ENCODE measurements around the gene KRT80.

DNA sequence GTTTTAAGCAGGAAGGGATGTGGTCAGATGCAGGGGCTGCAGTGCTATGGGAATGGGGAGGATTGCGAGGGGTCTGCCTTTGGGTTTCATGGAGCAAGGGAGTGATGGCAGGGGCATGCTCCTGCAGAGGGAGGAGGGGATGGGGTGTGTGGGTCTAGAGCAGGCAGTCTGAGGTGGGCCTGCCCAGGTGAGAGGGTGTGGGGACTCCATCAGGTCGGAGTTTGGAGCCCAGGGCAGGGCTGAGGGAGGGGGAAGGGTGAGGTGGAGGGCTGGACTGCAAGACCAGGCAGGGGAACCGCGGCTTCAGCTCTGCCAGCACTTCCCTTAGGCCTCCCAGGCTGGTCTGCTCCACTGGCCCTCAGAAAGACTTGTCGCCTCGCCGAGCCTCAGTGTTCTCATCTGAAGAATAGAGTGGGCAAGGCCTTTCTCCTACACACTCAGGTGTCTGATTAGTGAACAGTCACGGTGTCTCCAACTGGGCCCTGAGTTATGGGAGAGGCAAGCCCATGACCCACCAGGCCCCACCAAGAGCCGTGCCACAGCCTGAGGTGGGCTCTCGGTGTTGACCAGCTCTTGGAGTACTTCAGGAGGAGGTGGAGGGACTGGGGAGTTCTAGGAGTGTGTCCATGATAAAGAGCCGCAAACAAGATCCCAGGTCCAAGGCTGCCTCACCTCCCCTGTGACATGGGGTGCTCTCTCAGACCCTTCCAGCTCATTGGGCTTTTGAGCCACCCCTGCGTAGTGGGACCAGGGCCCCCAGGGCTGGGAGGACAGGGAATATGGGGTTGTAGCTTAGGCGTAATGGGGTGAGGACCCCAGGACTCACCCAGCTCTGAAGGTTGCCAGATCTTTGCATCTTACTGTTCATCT lies 20.1 kb upstream of the KRT80 start:
- TF ChIP-seq POLR2A (IDR thresholded peaks at IDR 0.05; ENCODE audit: low read length) (no peak), GATA1 (IDR thresholded peaks at IDR 0.05; ENCODE audit: low read depth, low read length) (no peak)

Data from erythroblast (primary cell).